HepG2 (cell line): ENCODE results near the gene OR6S1. TPM values are rescaled to one million over a fixed set of nuclear protein-coding genes. Genes with fewer than 3 reads are reported as not detected.

Source experiments
- ARID2 ChIP-seq: sonication (generic); formaldehyde crosslinking; IDR thresholded peaks from 2 replicates; pipeline ENCODE4 v1.8.1; 2022; ENCODE audit warnings: mild to moderate bottlenecking, missing genetic modification reagents, borderline replicate concordance
- ARID3A ChIP-seq: IDR thresholded peaks from 2 replicates; pipeline ENCODE4 v1.6.1; 2012; ENCODE audit warnings: low read depth, low read length, improper control_type of control experiment
- E2F5 ChIP-seq: sonication (generic); formaldehyde crosslinking; conservative IDR thresholded peaks from 2 replicates; pipeline ENCODE4 v1.4.0; 2020; ENCODE audit warnings: missing genetic modification reagents
- FOXA1 ChIP-seq, 2 experiments: fragments of 450-650 bp in 1 of 2; sonication (generic) in 1 of 2; formaldehyde crosslinking in 1 of 2; IDR thresholded peaks; 2 replicates each; pipeline versions ENCODE4 v1.4.0 to v1.6.1; 2016 to 2020; ENCODE audit warnings: missing genetic modification reagents in 1 of 2
- FOXK2 ChIP-seq: fragments of 450-650 bp; IDR thresholded peaks from 2 replicates; pipeline ENCODE4 v1.6.1; 2016
- HMG20B ChIP-seq: conservative IDR thresholded peaks from 2 replicates; pipeline ENCODE4 v1.6.1; 2016; ENCODE audit warnings: missing genetic modification reagents, missing compliant biosample characterization
- MLX ChIP-seq: IDR thresholded peaks from 2 replicates; pipeline ENCODE4 v1.6.1; 2016
- RCOR2 ChIP-seq: IDR thresholded peaks from 2 replicates; pipeline ENCODE4 v1.6.1; 2016; ENCODE audit warnings: missing biosample characterization, missing genetic modification reagents
- SALL2 ChIP-seq: sonication (generic); formaldehyde crosslinking; IDR thresholded peaks from 2 replicates; pipeline ENCODE4 v1.8.1; 2023; ENCODE audit warnings: mild to moderate bottlenecking, missing genetic modification reagents, inconsistent platforms
- ZBTB20 ChIP-seq: sonication (generic); formaldehyde crosslinking; IDR thresholded peaks from 2 replicates; pipeline ENCODE4 v1.8.1; 2023; ENCODE audit warnings: missing genetic modification reagents, low read depth, mild to moderate bottlenecking, borderline replicate concordance
- ZNF263 ChIP-seq: sonication (generic); formaldehyde crosslinking; IDR thresholded peaks from 2 replicates; pipeline ENCODE4 v1.4.0; 2020; ENCODE audit warnings: missing genetic modification reagents
- ZNF446 ChIP-seq: sonication (generic); formaldehyde crosslinking; IDR thresholded peaks from 2 replicates; pipeline ENCODE4 v1.5.0; 2020; ENCODE audit warnings: mild to moderate bottlenecking, missing genetic modification reagents
- ZNF784 ChIP-seq: sonication (generic); formaldehyde crosslinking; IDR thresholded peaks from 2 replicates; pipeline ENCODE4 v1.5.1; 2020; ENCODE audit warnings: missing genetic modification reagents, mild to moderate bottlenecking, borderline replicate concordance
- ZSCAN12 ChIP-seq: sonication (generic); formaldehyde crosslinking; IDR thresholded peaks from 2 replicates; pipeline ENCODE4 v1.9.0; 2021; ENCODE audit warnings: mild to moderate bottlenecking, missing genetic modification reagents
- polyA plus RNA-seq, 8 experiments: library from polyadenylated mRNA; depleted of rRNA in 3 of 8; stranded (reverse) in 7 of 8; unstranded in 1 of 8; fragments of >200 nt; fragmentation: Illumina TruSeq in 4 of 8; extraction: Trizol in 4 of 8; gene quantifications; 2 replicates each; pipeline versions ENCODE4 v1.2.1 to v1.2.3, GENCODE V29; 2011 to 2016; ENCODE audit warnings: low read depth in 4 of 8, missing spikeins in 1 of 8, mixed read lengths in 1 of 8; ENCODE audit not compliant: insufficient read depth in 1 of 8
- total RNA-seq, 5 experiments: library from RNA; depleted of rRNA; stranded (reverse); fragments of >200 nt; fragmentation: Illumina TruSeq; extraction: Trizol; gene quantifications; 2 replicates each; pipeline ENCODE4 v1.2.3, GENCODE V29; 2016; ENCODE audit warnings: low read depth in 1 of 5
- TF ChIP-seq, protein P1 (sequence below): sonication (generic); formaldehyde crosslinking; conservative IDR thresholded peaks from 2 replicates; pipeline ENCODE4 v1.4.0; 2020; ENCODE audit warnings: missing genetic modification reagents
- TF ChIP-seq, protein P2 (sequence below): sonication (generic); formaldehyde crosslinking; IDR thresholded peaks from 2 replicates; pipeline ENCODE4 v1.4.0; 2020; ENCODE audit warnings: missing genetic modification reagents

OR6S1 gene
- total and polyA plus RNA-seq, 2 of the 13 experiments (the other 11 are each of a cell fraction or from before 2014, with no cell fraction given) = 0.09 TPM; not detected in 1

- TF ChIP-seq ZNF784 (CRISPR knock-in tag) (0 out of 2 replicates have a peak, but pooled peaks have one; percentile 21), ZBTB20 (CRISPR knock-in tag) (peak; percentile 62; the same call in 1 of the 2 replicates), SALL2 (0 out of 2 replicates have a peak, but pooled peaks have one; percentile 55), ZSCAN12 (CRISPR knock-in tag) (peak; percentile 80; the same call in 1 of the 2 replicates), FOXA1 (IDR thresholded peaks at IDR 0.05) (peak; percentile 51), FOXA1 (CRISPR knock-in tag; IDR thresholded peaks at IDR 0.05) (peak; percentile 88), E2F5 (CRISPR knock-in tag) (no peak), ZNF446 (CRISPR knock-in tag) (no peak), HMG20B (CRISPR knock-in tag) (peak; percentile 71), ARID3A (peak; percentile 89), ZNF263 (0 out of 2 replicates have a peak, but pooled peaks have one; percentile 36), MLX (CRISPR knock-in tag) (peak; percentile 96), FOXK2 (0 out of 2 replicates have a peak, but pooled peaks have one; percentile 7), RCOR2 (CRISPR knock-in tag) (peak; percentile 76), ARID2 (no peak)
- TF ChIP-seq, protein P1, sequence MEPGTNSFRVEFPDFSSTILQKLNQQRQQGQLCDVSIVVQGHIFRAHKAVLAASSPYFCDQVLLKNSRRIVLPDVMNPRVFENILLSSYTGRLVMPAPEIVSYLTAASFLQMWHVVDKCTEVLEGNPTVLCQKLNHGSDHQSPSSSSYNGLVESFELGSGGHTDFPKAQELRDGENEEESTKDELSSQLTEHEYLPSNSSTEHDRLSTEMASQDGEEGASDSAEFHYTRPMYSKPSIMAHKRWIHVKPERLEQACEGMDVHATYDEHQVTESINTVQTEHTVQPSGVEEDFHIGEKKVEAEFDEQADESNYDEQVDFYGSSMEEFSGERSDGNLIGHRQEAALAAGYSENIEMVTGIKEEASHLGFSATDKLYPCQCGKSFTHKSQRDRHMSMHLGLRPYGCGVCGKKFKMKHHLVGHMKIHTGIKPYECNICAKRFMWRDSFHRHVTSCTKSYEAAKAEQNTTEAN (CRISPR knock-in tag) = 0 out of 2 replicates have a peak, but pooled peaks have one; percentile 72
- TF ChIP-seq, protein P2, sequence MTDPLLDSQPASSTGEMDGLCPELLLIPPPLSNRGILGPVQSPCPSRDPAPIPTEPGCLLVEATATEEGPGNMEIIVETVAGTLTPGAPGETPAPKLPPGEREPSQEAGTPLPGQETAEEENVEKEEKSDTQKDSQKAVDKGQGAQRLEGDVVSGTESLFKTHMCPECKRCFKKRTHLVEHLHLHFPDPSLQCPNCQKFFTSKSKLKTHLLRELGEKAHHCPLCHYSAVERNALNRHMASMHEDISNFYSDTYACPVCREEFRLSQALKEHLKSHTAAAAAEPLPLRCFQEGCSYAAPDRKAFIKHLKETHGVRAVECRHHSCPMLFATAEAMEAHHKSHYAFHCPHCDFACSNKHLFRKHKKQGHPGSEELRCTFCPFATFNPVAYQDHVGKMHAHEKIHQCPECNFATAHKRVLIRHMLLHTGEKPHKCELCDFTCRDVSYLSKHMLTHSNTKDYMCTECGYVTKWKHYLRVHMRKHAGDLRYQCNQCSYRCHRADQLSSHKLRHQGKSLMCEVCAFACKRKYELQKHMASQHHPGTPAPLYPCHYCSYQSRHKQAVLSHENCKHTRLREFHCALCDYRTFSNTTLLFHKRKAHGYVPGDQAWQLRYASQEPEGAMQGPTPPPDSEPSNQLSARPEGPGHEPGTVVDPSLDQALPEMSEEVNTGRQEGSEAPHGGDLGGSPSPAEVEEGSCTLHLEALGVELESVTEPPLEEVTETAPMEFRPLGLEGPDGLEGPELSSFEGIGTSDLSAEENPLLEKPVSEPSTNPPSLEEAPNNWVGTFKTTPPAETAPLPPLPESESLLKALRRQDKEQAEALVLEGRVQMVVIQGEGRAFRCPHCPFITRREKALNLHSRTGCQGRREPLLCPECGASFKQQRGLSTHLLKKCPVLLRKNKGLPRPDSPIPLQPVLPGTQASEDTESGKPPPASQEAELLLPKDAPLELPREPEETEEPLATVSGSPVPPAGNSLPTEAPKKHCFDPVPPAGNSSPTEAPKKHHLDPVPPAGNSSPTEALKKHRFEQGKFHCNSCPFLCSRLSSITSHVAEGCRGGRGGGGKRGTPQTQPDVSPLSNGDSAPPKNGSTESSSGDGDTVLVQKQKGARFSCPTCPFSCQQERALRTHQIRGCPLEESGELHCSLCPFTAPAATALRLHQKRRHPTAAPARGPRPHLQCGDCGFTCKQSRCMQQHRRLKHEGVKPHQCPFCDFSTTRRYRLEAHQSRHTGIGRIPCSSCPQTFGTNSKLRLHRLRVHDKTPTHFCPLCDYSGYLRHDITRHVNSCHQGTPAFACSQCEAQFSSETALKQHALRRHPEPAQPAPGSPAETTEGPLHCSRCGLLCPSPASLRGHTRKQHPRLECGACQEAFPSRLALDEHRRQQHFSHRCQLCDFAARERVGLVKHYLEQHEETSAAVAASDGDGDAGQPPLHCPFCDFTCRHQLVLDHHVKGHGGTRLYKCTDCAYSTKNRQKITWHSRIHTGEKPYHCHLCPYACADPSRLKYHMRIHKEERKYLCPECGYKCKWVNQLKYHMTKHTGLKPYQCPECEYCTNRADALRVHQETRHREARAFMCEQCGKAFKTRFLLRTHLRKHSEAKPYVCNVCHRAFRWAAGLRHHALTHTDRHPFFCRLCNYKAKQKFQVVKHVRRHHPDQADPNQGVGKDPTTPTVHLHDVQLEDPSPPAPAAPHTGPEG (CRISPR knock-in tag) = 0 out of 2 replicates have a peak, but pooled peaks have one; percentile 47
Observed at GRCh38 chr14:20686386-20687143, 45.1 kb upstream of the OR6S1 start (continued).
